ENCODE measurements around the gene FIBIN.

The FIBIN gene

DNA sequence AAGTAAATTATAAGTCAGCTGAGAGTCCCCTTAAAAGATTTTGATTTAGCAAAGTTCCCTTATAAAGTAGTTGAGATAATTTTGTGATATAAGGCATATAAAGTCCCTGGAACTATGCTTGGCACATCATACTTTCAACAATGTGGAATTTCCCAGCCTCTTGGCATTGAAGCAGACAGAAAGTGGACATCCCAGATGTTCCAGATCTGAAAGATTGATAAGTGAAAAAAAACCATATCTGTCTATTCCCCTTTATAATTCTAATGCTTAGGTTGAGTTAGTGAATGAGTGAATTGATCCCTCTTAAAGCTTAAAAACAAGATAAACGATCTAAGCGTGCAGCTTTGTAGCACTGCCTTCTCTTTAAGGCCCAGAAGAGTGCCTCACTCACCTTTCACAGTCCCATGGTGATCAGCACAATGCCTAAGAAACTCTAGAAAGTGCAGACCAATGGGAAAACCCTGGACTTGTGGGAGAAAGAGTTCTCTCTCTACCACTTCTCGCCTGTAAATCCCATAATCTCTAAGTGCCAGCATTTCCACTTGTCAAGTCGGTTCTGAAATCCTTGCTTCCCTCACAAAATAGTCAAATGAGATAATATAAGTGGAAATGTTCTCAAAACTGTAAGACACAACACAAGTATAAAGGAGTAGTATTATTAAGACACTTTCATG is 17.8 kb downstream of the FIBIN start:
- Histone ChIP-seq H3K4me3 (ENCODE audit: low read depth, low read length) (no peak overlapping the region), H3K4me1 (ENCODE audit: control insufficient read depth, insufficient read depth, low read length) (peaks cover 5% of the 10 kb centered on the region), H3K27ac (ENCODE audit: extremely low read depth, low read depth, low read length) (peak overlapping the region; percentile 59), H3K9me3 (ENCODE audit: control insufficient read depth, insufficient read depth, low read depth, low read length) (no peaks in the 10 kb centered on the region), H3K36me3 (ENCODE audit: control insufficient read depth in 2 of 2, insufficient read depth in 1 of 2, low read length in 2 of 2) (no peaks in the 10 kb centered on the region)
- CTCF ChIA-PET: interaction anchor here (0.6 to 0.7 kb wide), 2 partner anchors 67 to 729 kb away, joined by 3 read pairs; no protein-coding TSS in a partner anchor
- POLR2A ChIA-PET: no interaction called here
- peak; percentile 81 for TF ChIP-seq ZNF133 (tag by site-specific recombination; IDR thresholded peaks at IDR 0.05)
- TF ChIP-seq ZEB2 (tag by site-specific recombination; IDR thresholded peaks at IDR 0.05): no peak
- no peak for TF ChIP-seq ZNF311 (tag by site-specific recombination; IDR thresholded peaks at IDR 0.05; ENCODE audit: borderline replicate concordance)

DNA sequence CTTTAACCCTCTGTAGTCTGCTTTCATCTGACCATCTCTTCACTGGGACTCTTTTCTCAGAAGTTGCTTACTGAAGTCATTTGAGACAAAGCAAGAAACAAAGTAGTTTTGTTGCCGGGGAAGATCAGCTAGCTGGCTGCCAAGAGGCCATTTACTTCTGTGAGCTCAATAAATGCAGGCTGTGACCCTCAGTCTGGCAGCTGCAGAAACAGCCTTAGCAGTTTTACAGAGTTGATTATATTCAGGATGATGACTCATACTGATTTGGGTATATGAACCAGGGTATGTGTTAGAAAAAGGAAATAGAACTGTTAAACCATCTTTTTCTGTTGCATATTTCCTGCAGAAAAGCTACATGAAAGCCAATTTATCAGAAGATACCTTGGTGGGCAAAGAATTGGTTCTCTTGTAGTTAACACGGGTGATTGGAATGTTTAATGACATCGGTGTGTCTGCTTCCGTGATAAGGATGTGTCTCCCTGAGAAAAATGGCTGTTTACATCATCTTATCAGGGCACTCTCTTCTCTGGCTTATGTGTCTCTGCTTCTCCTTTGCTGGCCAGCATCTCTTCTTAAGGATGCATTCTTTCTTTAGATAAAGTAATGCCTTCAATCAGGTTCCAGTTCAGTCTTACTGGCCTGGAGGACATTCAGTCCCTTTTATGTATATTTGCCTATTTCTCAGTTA is 18.5 kb downstream of the FIBIN start:
- ChIA-PET CTCF (interaction anchor here (0.7 kb wide), 1 partner anchor 730 kb away, joined by 3 read pairs; no protein-coding TSS in a partner anchor), POLR2A (no interaction called here)
- Histone ChIP-seq H3K9me3 (ENCODE audit: control insufficient read depth, insufficient read depth, low read depth, low read length) (no peaks in the 10 kb centered on the region), H3K4me1 (ENCODE audit: control insufficient read depth, insufficient read depth, low read length) (peaks cover 5% of the 10 kb centered on the region), H3K4me3 (ENCODE audit: low read depth, low read length) (no peak overlapping the region), H3K36me3 (ENCODE audit: control insufficient read depth in 2 of 2, insufficient read depth in 1 of 2, low read length in 2 of 2) (no peaks in the 10 kb centered on the region), H3K27ac (ENCODE audit: extremely low read depth, low read depth, low read length) (peak overlapping the region; percentile 59)
- TF ChIP-seq ZNF175 (tag by site-specific recombination; IDR thresholded peaks at IDR 0.05) (no peak), EGR2 (tag by site-specific recombination; IDR thresholded peaks at IDR 0.05; ENCODE audit: low read depth) (no peak), ZNF155 (tag by site-specific recombination; IDR thresholded peaks at IDR 0.05) (no peak), OSR2 (tag by site-specific recombination; IDR thresholded peaks at IDR 0.05) (0 out of 2 replicates have a peak, but pooled peaks have one; percentile 15), ZNF114 (tag by site-specific recombination; IDR thresholded peaks at IDR 0.05) (no peak), ZNF830 (tag by site-specific recombination; IDR thresholded peaks at IDR 0.05; ENCODE audit: low read depth) (no peak), ZNF335 (tag by site-specific recombination; conservative IDR thresholded peaks at IDR 0.05) (peak; percentile 79; the same call in 1 of the 2 replicates), ZNF558 (tag by site-specific recombination; IDR thresholded peaks at IDR 0.05) (no peak), ZNF324 (tag by site-specific recombination; IDR thresholded peaks at IDR 0.05) (no peak), IKZF3 (tag by site-specific recombination; IDR thresholded peaks at IDR 0.05) (no peak), KLF9 (tag by site-specific recombination; IDR thresholded peaks at IDR 0.05; ENCODE audit: low read depth) (no peak), ZNF670 (tag by site-specific recombination; IDR thresholded peaks at IDR 0.05; ENCODE audit: low read depth) (no peak), SP3 (tag by site-specific recombination; IDR thresholded peaks at IDR 0.05) (no peak), ZNF510 (tag by site-specific recombination; IDR thresholded peaks at IDR 0.05; ENCODE audit: insufficient replicate concordance) (no peak), ZNF701 (tag by site-specific recombination; IDR thresholded peaks at IDR 0.05) (no peak), KLF8 (tag by site-specific recombination; IDR thresholded peaks at IDR 0.05) (no peak), ZNF23 (tag by site-specific recombination; IDR thresholded peaks at IDR 0.05; ENCODE audit: borderline replicate concordance) (no peak), ZNF600 (tag by site-specific recombination; IDR thresholded peaks at IDR 0.05) (0 out of 2 replicates have a peak, but pooled peaks have one; percentile 21), ZNF239 (tag by site-specific recombination; IDR thresholded peaks at IDR 0.05) (no peak), ZBTB20 (tag by site-specific recombination; IDR thresholded peaks at IDR 0.05) (no peak), PRDM1 (tag by site-specific recombination; IDR thresholded peaks at IDR 0.05) (no peak), BCL11A (tag by site-specific recombination; IDR thresholded peaks at IDR 0.05; ENCODE audit: low read depth) (no peak)
- TF ChIP-seq, protein P1, sequence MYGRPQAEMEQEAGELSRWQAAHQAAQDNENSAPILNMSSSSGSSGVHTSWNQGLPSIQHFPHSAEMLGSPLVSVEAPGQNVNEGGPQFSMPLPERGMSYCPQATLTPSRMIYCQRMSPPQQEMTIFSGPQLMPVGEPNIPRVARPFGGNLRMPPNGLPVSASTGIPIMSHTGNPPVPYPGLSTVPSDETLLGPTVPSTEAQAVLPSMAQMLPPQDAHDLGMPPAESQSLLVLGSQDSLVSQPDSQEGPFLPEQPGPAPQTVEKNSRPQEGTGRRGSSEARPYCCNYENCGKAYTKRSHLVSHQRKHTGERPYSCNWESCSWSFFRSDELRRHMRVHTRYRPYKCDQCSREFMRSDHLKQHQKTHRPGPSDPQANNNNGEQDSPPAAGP (tag by site-specific recombination; IDR thresholded peaks at IDR 0.05): no peak
- TF ChIP-seq, protein P2, sequence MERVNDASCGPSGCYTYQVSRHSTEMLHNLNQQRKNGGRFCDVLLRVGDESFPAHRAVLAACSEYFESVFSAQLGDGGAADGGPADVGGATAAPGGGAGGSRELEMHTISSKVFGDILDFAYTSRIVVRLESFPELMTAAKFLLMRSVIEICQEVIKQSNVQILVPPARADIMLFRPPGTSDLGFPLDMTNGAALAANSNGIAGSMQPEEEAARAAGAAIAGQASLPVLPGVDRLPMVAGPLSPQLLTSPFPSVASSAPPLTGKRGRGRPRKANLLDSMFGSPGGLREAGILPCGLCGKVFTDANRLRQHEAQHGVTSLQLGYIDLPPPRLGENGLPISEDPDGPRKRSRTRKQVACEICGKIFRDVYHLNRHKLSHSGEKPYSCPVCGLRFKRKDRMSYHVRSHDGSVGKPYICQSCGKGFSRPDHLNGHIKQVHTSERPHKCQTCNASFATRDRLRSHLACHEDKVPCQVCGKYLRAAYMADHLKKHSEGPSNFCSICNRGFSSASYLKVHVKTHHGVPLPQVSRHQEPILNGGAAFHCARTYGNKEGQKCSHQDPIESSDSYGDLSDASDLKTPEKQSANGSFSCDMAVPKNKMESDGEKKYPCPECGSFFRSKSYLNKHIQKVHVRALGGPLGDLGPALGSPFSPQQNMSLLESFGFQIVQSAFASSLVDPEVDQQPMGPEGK (tag by site-specific recombination; IDR thresholded peaks at IDR 0.05): no peak
- TF ChIP-seq, protein P3, sequence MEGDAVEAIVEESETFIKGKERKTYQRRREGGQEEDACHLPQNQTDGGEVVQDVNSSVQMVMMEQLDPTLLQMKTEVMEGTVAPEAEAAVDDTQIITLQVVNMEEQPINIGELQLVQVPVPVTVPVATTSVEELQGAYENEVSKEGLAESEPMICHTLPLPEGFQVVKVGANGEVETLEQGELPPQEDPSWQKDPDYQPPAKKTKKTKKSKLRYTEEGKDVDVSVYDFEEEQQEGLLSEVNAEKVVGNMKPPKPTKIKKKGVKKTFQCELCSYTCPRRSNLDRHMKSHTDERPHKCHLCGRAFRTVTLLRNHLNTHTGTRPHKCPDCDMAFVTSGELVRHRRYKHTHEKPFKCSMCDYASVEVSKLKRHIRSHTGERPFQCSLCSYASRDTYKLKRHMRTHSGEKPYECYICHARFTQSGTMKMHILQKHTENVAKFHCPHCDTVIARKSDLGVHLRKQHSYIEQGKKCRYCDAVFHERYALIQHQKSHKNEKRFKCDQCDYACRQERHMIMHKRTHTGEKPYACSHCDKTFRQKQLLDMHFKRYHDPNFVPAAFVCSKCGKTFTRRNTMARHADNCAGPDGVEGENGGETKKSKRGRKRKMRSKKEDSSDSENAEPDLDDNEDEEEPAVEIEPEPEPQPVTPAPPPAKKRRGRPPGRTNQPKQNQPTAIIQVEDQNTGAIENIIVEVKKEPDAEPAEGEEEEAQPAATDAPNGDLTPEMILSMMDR (tag by site-specific recombination; IDR thresholded peaks at IDR 0.05): no peak
- TF ChIP-seq, protein P4, sequence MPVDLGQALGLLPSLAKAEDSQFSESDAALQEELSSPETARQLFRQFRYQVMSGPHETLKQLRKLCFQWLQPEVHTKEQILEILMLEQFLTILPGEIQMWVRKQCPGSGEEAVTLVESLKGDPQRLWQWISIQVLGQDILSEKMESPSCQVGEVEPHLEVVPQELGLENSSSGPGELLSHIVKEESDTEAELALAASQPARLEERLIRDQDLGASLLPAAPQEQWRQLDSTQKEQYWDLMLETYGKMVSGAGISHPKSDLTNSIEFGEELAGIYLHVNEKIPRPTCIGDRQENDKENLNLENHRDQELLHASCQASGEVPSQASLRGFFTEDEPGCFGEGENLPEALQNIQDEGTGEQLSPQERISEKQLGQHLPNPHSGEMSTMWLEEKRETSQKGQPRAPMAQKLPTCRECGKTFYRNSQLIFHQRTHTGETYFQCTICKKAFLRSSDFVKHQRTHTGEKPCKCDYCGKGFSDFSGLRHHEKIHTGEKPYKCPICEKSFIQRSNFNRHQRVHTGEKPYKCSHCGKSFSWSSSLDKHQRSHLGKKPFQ (tag by site-specific recombination; IDR thresholded peaks at IDR 0.05): no peak
